ENCODE data around the gene ABCA12.

The ABCA12 gene

DNA sequence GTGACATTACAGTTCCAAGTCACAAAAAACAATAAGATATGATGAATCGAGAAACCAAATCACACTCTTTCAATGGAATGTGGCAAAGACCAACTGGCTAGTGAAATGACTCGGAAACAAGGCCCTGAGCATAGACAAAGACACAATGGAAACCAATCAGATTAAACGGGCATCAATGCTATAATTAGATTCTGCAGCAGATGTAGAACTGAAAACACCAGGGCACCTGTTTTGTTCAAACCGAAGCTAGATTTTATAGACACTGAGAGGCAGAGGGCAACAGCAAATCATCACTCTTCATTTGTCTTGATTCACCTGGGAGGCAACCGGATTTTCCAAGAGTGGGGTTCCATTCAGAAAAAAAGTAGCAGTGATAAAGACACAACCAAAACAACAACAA lies 236.1 kb downstream of the ABCA12 start:
- peaks cover 11% of the 10 kb centered on the region; the same call in 1 of the 2 replicates for H3K4me1 ChIP-seq (ENCODE audit: low read length)
- peak overlapping the region; percentile 27; the same call in 1 of the 2 replicates for H3K27ac ChIP-seq (ENCODE audit: low read length)
- TF ChIP-seq, protein P1, sequence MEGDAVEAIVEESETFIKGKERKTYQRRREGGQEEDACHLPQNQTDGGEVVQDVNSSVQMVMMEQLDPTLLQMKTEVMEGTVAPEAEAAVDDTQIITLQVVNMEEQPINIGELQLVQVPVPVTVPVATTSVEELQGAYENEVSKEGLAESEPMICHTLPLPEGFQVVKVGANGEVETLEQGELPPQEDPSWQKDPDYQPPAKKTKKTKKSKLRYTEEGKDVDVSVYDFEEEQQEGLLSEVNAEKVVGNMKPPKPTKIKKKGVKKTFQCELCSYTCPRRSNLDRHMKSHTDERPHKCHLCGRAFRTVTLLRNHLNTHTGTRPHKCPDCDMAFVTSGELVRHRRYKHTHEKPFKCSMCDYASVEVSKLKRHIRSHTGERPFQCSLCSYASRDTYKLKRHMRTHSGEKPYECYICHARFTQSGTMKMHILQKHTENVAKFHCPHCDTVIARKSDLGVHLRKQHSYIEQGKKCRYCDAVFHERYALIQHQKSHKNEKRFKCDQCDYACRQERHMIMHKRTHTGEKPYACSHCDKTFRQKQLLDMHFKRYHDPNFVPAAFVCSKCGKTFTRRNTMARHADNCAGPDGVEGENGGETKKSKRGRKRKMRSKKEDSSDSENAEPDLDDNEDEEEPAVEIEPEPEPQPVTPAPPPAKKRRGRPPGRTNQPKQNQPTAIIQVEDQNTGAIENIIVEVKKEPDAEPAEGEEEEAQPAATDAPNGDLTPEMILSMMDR (IDR thresholded peaks at IDR 0.05; ENCODE audit: low read length), result no peak
- TF ChIP-seq EZH2phosphoT487 (IDR thresholded peaks at IDR 0.05; ENCODE audit: low read length) (no peak), EZH2 (optimal IDR thresholded peaks at IDR 0.05; ENCODE audit: low read depth, low read length) (no peak)
- no peaks in the 10 kb centered on the region; the same call in 1 of the 2 replicates for H3F3A ChIP-seq (ENCODE audit: insufficient read depth, low read length)
- peak; percentile 76 for DNase-seq
- no peaks in the 10 kb centered on the region for H3K9me3 ChIP-seq (replicated peaks; ENCODE audit: insufficient read depth, low read length)
- no peaks in the 10 kb centered on the region for H3K27me3 ChIP-seq (replicated peaks; ENCODE audit: insufficient read depth, low read length)
- no peak overlapping the region for H3K4me3 ChIP-seq (ENCODE audit: low read length)
- no peaks in the 10 kb centered on the region for H3K79me2 ChIP-seq (ENCODE audit: low read length)
- H3K9me2 ChIP-seq (replicated peaks; ENCODE audit: insufficient read depth, low read length), result no peaks in the 10 kb centered on the region
- no peak overlapping the region for H2AFZ ChIP-seq (ENCODE audit: low read length)
- H3K36me3 ChIP-seq (replicated peaks; ENCODE audit: insufficient read depth, low read length), result no peaks in the 10 kb centered on the region
- H3K9ac ChIP-seq (ENCODE audit: low read length), result no peak overlapping the region
- H4K20me1 ChIP-seq (ENCODE audit: insufficient read depth, low read length), result no peaks in the 10 kb centered on the region
- peak overlapping the region; percentile 16; the same call in 1 of the 2 replicates for H3K4me2 ChIP-seq (ENCODE audit: low read depth, low read length)

DNA sequence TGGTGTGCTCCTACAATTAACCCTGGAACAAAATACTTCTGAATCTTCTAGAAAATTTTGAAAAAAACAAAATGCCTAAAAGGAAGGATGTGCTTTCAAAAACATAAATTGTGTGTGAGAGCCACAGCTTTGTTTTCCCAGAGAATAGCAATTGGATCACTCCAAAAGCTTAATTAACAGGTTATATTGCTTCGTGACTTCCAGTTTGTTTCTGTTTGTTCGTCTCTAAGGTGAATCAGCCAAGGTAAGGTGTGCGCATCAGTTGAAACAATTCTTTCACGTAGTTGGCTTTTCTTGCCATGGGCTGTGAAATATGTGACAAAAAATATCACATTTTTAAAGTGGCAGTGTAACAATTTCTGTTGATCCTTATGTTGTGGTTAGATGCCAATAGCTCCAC lies 238.7 kb downstream of the ABCA12 start:
- Histone ChIP-seq H3K4me2 (ENCODE audit: low read depth, low read length) (no peak overlapping the region), H3K9me3 (replicated peaks; ENCODE audit: insufficient read depth, low read length) (no peaks in the 10 kb centered on the region), H3F3A (ENCODE audit: insufficient read depth, low read length) (no peaks in the 10 kb centered on the region; the same call in 1 of the 2 replicates), H3K9me2 (replicated peaks; ENCODE audit: insufficient read depth, low read length) (no peaks in the 10 kb centered on the region), H4K20me1 (ENCODE audit: insufficient read depth, low read length) (no peaks in the 10 kb centered on the region), H3K36me3 (replicated peaks; ENCODE audit: insufficient read depth, low read length) (no peaks in the 10 kb centered on the region), H3K4me3 (ENCODE audit: low read length) (no peak overlapping the region), H3K4me1 (ENCODE audit: low read length) (peaks cover 11% of the 10 kb centered on the region; the same call in 1 of the 2 replicates), H3K9ac (ENCODE audit: low read length) (no peak overlapping the region), H2AFZ (ENCODE audit: low read length) (no peak overlapping the region), H3K27ac (ENCODE audit: low read length) (no peak overlapping the region), H3K27me3 (replicated peaks; ENCODE audit: insufficient read depth, low read length) (no peaks in the 10 kb centered on the region), H3K79me2 (ENCODE audit: low read length) (no peaks in the 10 kb centered on the region)
- TF ChIP-seq EZH2 (optimal IDR thresholded peaks at IDR 0.05; ENCODE audit: low read depth, low read length) (no peak), EZH2phosphoT487 (IDR thresholded peaks at IDR 0.05; ENCODE audit: low read length) (no peak)
- TF ChIP-seq, protein P1 (IDR thresholded peaks at IDR 0.05; ENCODE audit: low read length), result no peak
- DNase-seq, result no peak

DNA sequence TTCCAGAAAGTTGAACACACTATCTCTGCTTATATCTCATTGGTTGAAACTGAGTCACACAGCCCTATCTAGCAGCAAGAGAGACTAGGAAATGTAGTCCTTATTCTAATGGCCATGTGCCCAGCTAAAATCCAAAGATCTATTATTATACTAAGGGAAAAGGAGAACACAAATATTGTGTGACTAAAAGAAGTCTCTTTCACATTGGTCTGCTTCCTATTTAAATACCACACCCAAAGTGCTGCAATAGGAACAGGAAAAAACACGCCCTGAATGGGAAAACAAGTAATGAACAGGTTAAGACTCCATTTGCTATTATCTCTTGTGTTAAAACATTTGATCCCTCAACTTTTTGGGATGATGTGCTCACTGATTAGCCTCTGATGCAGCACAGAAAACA lies 242.2 kb downstream of the ABCA12 start:
- Histone ChIP-seq H3K4me2 (ENCODE audit: low read depth, low read length) (no peak overlapping the region), H3K4me1 (ENCODE audit: low read length) (no peaks in the 10 kb centered on the region), H2AFZ (ENCODE audit: low read length) (no peak overlapping the region), H3K9ac (ENCODE audit: low read length) (no peak overlapping the region), H3K9me2 (replicated peaks; ENCODE audit: insufficient read depth, low read length) (no peaks in the 10 kb centered on the region), H3K27ac (ENCODE audit: low read length) (no peak overlapping the region), H3K36me3 (replicated peaks; ENCODE audit: insufficient read depth, low read length) (no peaks in the 10 kb centered on the region), H3K4me3 (ENCODE audit: low read length) (no peak overlapping the region), H4K20me1 (ENCODE audit: insufficient read depth, low read length) (no peaks in the 10 kb centered on the region), H3K79me2 (ENCODE audit: low read length) (no peaks in the 10 kb centered on the region), H3F3A (ENCODE audit: insufficient read depth, low read length) (no peaks in the 10 kb centered on the region), H3K27me3 (replicated peaks; ENCODE audit: insufficient read depth, low read length) (no peaks in the 10 kb centered on the region), H3K9me3 (replicated peaks; ENCODE audit: insufficient read depth, low read length) (no peaks in the 10 kb centered on the region)
- DNase-seq, result no peak
- TF ChIP-seq EZH2 (optimal IDR thresholded peaks at IDR 0.05; ENCODE audit: low read depth, low read length) (no peak), EZH2phosphoT487 (IDR thresholded peaks at IDR 0.05; ENCODE audit: low read length) (no peak)
- TF ChIP-seq, protein P1 (IDR thresholded peaks at IDR 0.05; ENCODE audit: low read length), result no peak

All from MM.1S (cell line).